Measurements from ENCODE around the gene DLG5.

DLG5 gene

GRCh38 chr10:77834540-77834939 lies 92.0 kb downstream of the DLG5 start (continued):
- TF ChIP-seq ZNF280C (tag by site-specific recombination; IDR thresholded peaks at IDR 0.05) (no peak), ZNF670 (tag by site-specific recombination; IDR thresholded peaks at IDR 0.05; ENCODE audit: low read depth) (no peak)

DNA sequence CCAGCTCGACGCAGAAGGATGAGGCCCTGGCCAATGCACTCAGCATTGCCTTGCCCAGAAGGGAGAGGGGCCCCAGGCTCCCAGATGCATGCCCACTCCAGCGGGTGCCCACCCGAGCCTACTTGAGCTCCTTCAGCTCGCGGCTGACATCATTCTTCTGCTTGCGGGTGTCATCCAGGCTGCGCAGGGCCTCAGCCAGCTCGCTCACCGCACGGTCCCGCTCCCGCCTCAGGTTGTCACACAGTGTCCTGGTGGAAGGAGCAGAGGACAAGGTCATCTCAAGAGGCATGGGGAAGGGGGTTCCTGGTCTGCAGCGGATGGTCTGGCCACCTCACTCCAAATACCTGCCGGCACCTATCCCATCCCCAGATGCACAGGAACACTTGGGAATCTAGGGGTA lies 92.8 kb downstream of the DLG5 start:
- Histone ChIP-seq H3K36me3 (ENCODE audit: control insufficient read depth in 2 of 2, insufficient read depth in 1 of 2, low read length in 2 of 2) (peaks cover 5 to 83% of the 10 kb centered on the region in 2 experiments), H3K4me1 (ENCODE audit: control insufficient read depth, insufficient read depth, low read length) (peaks cover 5% of the 10 kb centered on the region; the same call in 1 of the 2 replicates), H3K27ac (ENCODE audit: extremely low read depth, low read depth, low read length) (no peak overlapping the region), H3K4me3 (ENCODE audit: low read depth, low read length) (no peak overlapping the region), H3K9me3 (ENCODE audit: control insufficient read depth, insufficient read depth, low read depth, low read length) (no peaks in the 10 kb centered on the region)
- TF ChIP-seq ZNF302 (tag by site-specific recombination; IDR thresholded peaks at IDR 0.05; ENCODE audit: low read depth) (no peak), ZSCAN16 (tag by site-specific recombination; IDR thresholded peaks at IDR 0.05) (no peak), ZFP37 (tag by site-specific recombination; IDR thresholded peaks at IDR 0.05) (no peak), GLI4 (tag by site-specific recombination; IDR thresholded peaks at IDR 0.05) (no peak), ZNF292 (tag by site-specific recombination; IDR thresholded peaks at IDR 0.05; ENCODE audit: borderline replicate concordance, low read depth) (no peak), TCF7L2 (IDR thresholded peaks at IDR 0.05; ENCODE audit: borderline replicate concordance, low read depth, low read length) (no peak), ZNF280D (tag by site-specific recombination; IDR thresholded peaks at IDR 0.05) (no peak), ZNF184 (tag by site-specific recombination; IDR thresholded peaks at IDR 0.05) (no peak), ZNF214 (tag by site-specific recombination; IDR thresholded peaks at IDR 0.05; ENCODE audit: borderline replicate concordance) (no peak), TRIM28 (IDR thresholded peaks at IDR 0.05; ENCODE audit: borderline replicate concordance, low read length) (no peak), ZNF76 (tag by site-specific recombination; IDR thresholded peaks at IDR 0.05; ENCODE audit: borderline replicate concordance, low read depth) (no peak), ZNF660 (tag by site-specific recombination; IDR thresholded peaks at IDR 0.05) (no peak), ZNF146 (tag by site-specific recombination; IDR thresholded peaks at IDR 0.05) (no peak), ZNF324 (tag by site-specific recombination; IDR thresholded peaks at IDR 0.05) (no peak)
- TF ChIP-seq, protein P1, sequence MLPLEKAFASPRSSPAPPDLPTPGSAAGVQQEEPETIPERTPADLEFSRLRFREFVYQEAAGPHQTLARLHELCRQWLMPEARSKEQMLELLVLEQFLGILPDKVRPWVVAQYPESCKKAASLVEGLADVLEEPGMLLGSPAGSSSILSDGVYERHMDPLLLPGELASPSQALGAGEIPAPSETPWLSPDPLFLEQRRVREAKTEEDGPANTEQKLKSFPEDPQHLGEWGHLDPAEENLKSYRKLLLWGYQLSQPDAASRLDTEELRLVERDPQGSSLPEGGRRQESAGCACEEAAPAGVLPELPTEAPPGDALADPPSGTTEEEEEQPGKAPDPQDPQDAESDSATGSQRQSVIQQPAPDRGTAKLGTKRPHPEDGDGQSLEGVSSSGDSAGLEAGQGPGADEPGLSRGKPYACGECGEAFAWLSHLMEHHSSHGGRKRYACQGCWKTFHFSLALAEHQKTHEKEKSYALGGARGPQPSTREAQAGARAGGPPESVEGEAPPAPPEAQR (tag by site-specific recombination; IDR thresholded peaks at IDR 0.05): no peak
- TF ChIP-seq, protein P2, sequence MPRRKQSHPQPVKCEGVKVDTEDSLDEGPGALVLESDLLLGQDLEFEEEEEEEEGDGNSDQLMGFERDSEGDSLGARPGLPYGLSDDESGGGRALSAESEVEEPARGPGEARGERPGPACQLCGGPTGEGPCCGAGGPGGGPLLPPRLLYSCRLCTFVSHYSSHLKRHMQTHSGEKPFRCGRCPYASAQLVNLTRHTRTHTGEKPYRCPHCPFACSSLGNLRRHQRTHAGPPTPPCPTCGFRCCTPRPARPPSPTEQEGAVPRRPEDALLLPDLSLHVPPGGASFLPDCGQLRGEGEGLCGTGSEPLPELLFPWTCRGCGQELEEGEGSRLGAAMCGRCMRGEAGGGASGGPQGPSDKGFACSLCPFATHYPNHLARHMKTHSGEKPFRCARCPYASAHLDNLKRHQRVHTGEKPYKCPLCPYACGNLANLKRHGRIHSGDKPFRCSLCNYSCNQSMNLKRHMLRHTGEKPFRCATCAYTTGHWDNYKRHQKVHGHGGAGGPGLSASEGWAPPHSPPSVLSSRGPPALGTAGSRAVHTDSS (tag by site-specific recombination; IDR thresholded peaks at IDR 0.05): no peak
- ChIA-PET CTCF (interaction anchor here (0.6 kb wide), 1 partner anchor 87 kb away, joined by 4 read pairs; no protein-coding TSS in a partner anchor), POLR2A (no interaction called here)

All from HEK293 (cell line).